ENCODE results near the gene ZNF830.
A peak's percentile ranks its signal among the peaks of the same experiment; 100 is the strongest.
"Not testable (repeated sequence)": the region's sequence is repeated elsewhere in the genome, so short reads cannot be mapped to it uniquely, and the experiment has no call there.

ZNF830 gene

GRCh38 chr17:34961093-34961911, at the start of gene ZNF830, which contains the start of gene CCT6B:
TSS of gene ZNF830 (plus strand) at chr17:34961540. CDS start at chr17:34961567, 27 bp downstream.
TSS of gene CCT6B (minus strand) at chr17:34961460. CDS start at chr17:34961393, 67 bp downstream.
- peak within 1 kb of the TSS; percentile 20 for H2AFZ ChIP-seq (ENCODE audit: low read depth, low read length)
- H3K36me3 ChIP-seq (ENCODE audit: insufficient read depth, low read length) = peaks cover 10% of the 10 kb centered on the region
- H3K9me3 ChIP-seq (ENCODE audit: low read length) = no peaks in the 10 kb centered on the region
- H3K4me3 ChIP-seq (ENCODE audit: low read length) = peak within 1 kb of the TSS; percentile 56
- no peaks in the 10 kb centered on the region for H3K27me3 ChIP-seq (ENCODE audit: insufficient read depth, low read length)
- peaks cover 20% of the 10 kb centered on the region for H3K4me1 ChIP-seq (ENCODE audit: insufficient read depth, low read length)

GRCh38 chr17:34913001-34913400, 48.3 kb upstream of the ZNF830 start:
- Histone ChIP-seq H3K27me3 (ENCODE audit: insufficient read depth, low read length) (no peaks in the 10 kb centered on the region), H2AFZ (ENCODE audit: low read depth, low read length) (no peak overlapping the region), H3K4me3 (ENCODE audit: low read length) (no peak overlapping the region), H3K9me3 (ENCODE audit: low read length) (no peaks in the 10 kb centered on the region), H3K4me1 (ENCODE audit: insufficient read depth, low read length) (no peaks in the 10 kb centered on the region), H3K36me3 (ENCODE audit: insufficient read depth, low read length) (no peaks in the 10 kb centered on the region)

GRCh38 chr17:34916120-34916519, 45.2 kb upstream of the ZNF830 start:
- Histone ChIP-seq H3K4me1 (ENCODE audit: insufficient read depth, low read length) (no peaks in the 10 kb centered on the region), H3K27me3 (ENCODE audit: insufficient read depth, low read length) (no peaks in the 10 kb centered on the region), H3K4me3 (ENCODE audit: low read length) (no peak overlapping the region), H3K9me3 (ENCODE audit: low read length) (no peaks in the 10 kb centered on the region), H2AFZ (ENCODE audit: low read depth, low read length) (no peak overlapping the region), H3K36me3 (ENCODE audit: insufficient read depth, low read length) (no peaks in the 10 kb centered on the region)

- H3K9me3 ChIP-seq (ENCODE audit: low read length) = no peaks in the 10 kb centered on the region
- H3K27me3 ChIP-seq (ENCODE audit: insufficient read depth, low read length) = no peaks in the 10 kb centered on the region
- no peak overlapping the region for H2AFZ ChIP-seq (ENCODE audit: low read depth, low read length)
- H3K4me3 ChIP-seq (ENCODE audit: low read length) = no peak overlapping the region
- no peaks in the 10 kb centered on the region for H3K36me3 ChIP-seq (ENCODE audit: insufficient read depth, low read length)
- H3K4me1 ChIP-seq (ENCODE audit: insufficient read depth, low read length) = no peaks in the 10 kb centered on the region
Measured at GRCh38 chr17:34917381-34917780, 44.0 kb upstream of the ZNF830 start.

- no peak overlapping the region for H3K4me3 ChIP-seq (ENCODE audit: low read length)
- no peaks in the 10 kb centered on the region for H3K36me3 ChIP-seq (ENCODE audit: insufficient read depth, low read length)
- H3K27me3 ChIP-seq (ENCODE audit: insufficient read depth, low read length) = no peaks in the 10 kb centered on the region
- H3K9me3 ChIP-seq (ENCODE audit: low read length) = no peaks in the 10 kb centered on the region
- no peaks in the 10 kb centered on the region for H3K4me1 ChIP-seq (ENCODE audit: insufficient read depth, low read length)
- H2AFZ ChIP-seq (ENCODE audit: low read depth, low read length) = no peak overlapping the region
Measured at GRCh38 chr17:34920676-34921075, 40.7 kb upstream of the ZNF830 start.

GRCh38 chr17:34926661-34927060, 34.7 kb upstream of the ZNF830 start:
- Histone ChIP-seq H3K27me3 (ENCODE audit: insufficient read depth, low read length) (no peaks in the 10 kb centered on the region), H3K36me3 (ENCODE audit: insufficient read depth, low read length) (no peaks in the 10 kb centered on the region), H2AFZ (ENCODE audit: low read depth, low read length) (no peak overlapping the region), H3K4me1 (ENCODE audit: insufficient read depth, low read length) (no peaks in the 10 kb centered on the region), H3K9me3 (ENCODE audit: low read length) (no peaks in the 10 kb centered on the region), H3K4me3 (ENCODE audit: low read length) (no peak overlapping the region)

GRCh38 chr17:34930283-34930682, 31.1 kb upstream of the ZNF830 start:
- Histone ChIP-seq H3K9me3 (ENCODE audit: low read length) (no peaks in the 10 kb centered on the region), H3K27me3 (ENCODE audit: insufficient read depth, low read length) (no peaks in the 10 kb centered on the region), H3K4me3 (ENCODE audit: low read length) (no peak overlapping the region), H2AFZ (ENCODE audit: low read depth, low read length) (no peak overlapping the region), H3K36me3 (ENCODE audit: insufficient read depth, low read length) (no peaks in the 10 kb centered on the region), H3K4me1 (ENCODE audit: insufficient read depth, low read length) (no peaks in the 10 kb centered on the region)

GRCh38 chr17:34950780-34951179, 10.6 kb upstream of the ZNF830 start:
- not testable (repeated sequence) for H2AFZ ChIP-seq (ENCODE audit: low read depth, low read length); H3K9me3 ChIP-seq (ENCODE audit: low read length); H3K36me3 ChIP-seq (ENCODE audit: insufficient read depth, low read length); H3K27me3 ChIP-seq (ENCODE audit: insufficient read depth, low read length); H3K4me1 ChIP-seq (ENCODE audit: insufficient read depth, low read length); H3K4me3 ChIP-seq (ENCODE audit: low read length)

GRCh38 chr17:34958438-34958837, 2.9 kb upstream of the ZNF830 start:
- no peaks in the 10 kb centered on the region for H3K27me3 ChIP-seq (ENCODE audit: insufficient read depth, low read length)
- H3K4me1 ChIP-seq (ENCODE audit: insufficient read depth, low read length) = peaks cover 19% of the 10 kb centered on the region
- H3K9me3 ChIP-seq (ENCODE audit: low read length) = no peaks in the 10 kb centered on the region
- no peak overlapping the region for H3K4me3 ChIP-seq (ENCODE audit: low read length)
- H3K36me3 ChIP-seq (ENCODE audit: insufficient read depth, low read length) = no peaks in the 10 kb centered on the region
- no peak overlapping the region for H2AFZ ChIP-seq (ENCODE audit: low read depth, low read length)

GRCh38 chr17:34974179-34974578, 12.8 kb downstream of the ZNF830 start:
- Histone ChIP-seq H2AFZ (ENCODE audit: low read depth, low read length) (no peak overlapping the region), H3K4me1 (ENCODE audit: insufficient read depth, low read length) (peaks cover 1% of the 10 kb centered on the region), H3K4me3 (ENCODE audit: low read length) (no peak overlapping the region), H3K27me3 (ENCODE audit: insufficient read depth, low read length) (no peaks in the 10 kb centered on the region), H3K36me3 (ENCODE audit: insufficient read depth, low read length) (no peaks in the 10 kb centered on the region), H3K9me3 (ENCODE audit: low read length) (no peaks in the 10 kb centered on the region)

- Histone ChIP-seq H3K36me3 (ENCODE audit: insufficient read depth, low read length) (no peaks in the 10 kb centered on the region), H2AFZ (ENCODE audit: low read depth, low read length) (no peak overlapping the region), H3K27me3 (ENCODE audit: insufficient read depth, low read length) (no peaks in the 10 kb centered on the region), H3K4me1 (ENCODE audit: insufficient read depth, low read length) (peaks cover 2% of the 10 kb centered on the region), H3K9me3 (ENCODE audit: low read length) (no peaks in the 10 kb centered on the region), H3K4me3 (ENCODE audit: low read length) (no peak overlapping the region)
Measured at GRCh38 chr17:34974794-34975785, 13.8 kb downstream of the ZNF830 start.

GRCh38 chr17:34979153-34979552, 17.8 kb downstream of the ZNF830 start:
- no peaks in the 10 kb centered on the region for H3K27me3 ChIP-seq (ENCODE audit: insufficient read depth, low read length)
- H3K9me3 ChIP-seq (ENCODE audit: low read length) = no peaks in the 10 kb centered on the region
- peaks cover 11% of the 10 kb centered on the region for H3K4me1 ChIP-seq (ENCODE audit: insufficient read depth, low read length)
- H3K36me3 ChIP-seq (ENCODE audit: insufficient read depth, low read length) = peaks cover 15% of the 10 kb centered on the region
- no peak overlapping the region for H2AFZ ChIP-seq (ENCODE audit: low read depth, low read length)
- no peak overlapping the region for H3K4me3 ChIP-seq (ENCODE audit: low read length)
